Pulmonary artery endothelial cell (primary cell): ENCODE results near the gene HCCS. TPM values are rescaled to one million over a fixed set of nuclear protein-coding genes. Genes with fewer than 3 reads are reported as not detected.
"Not testable (repeated sequence)": the region's sequence is repeated elsewhere in the genome, so short reads cannot be mapped to it uniquely, and the experiment has no call there.

Source experiments
- DNase-seq: peaks from one replicate; pipeline ENCODE4 v3.0.0-alpha.2; 2011; ENCODE audit warnings: low read depth, low spot score
- total RNA-seq: library from RNA; depleted of rRNA; stranded (reverse); fragments of >200 nt; gene quantifications from 2 replicates; pipeline ENCODE4 v1.2.3, GENCODE V29; 2014

The HCCS gene
- total RNA-seq, 1 donor from 2014 or later, result 38.9 TPM

- DNase-seq, result not testable (repeated sequence)
Observed at GRCh38 chrX:11123087-11123486, 12.0 kb downstream of the HCCS start.

GRCh38 chrX:11124112-11124511 is 13.0 kb downstream of the HCCS start:
- DNase-seq, result no peak

- no peak for DNase-seq
Observed at GRCh38 chrX:11125060-11125459, 13.9 kb downstream of the HCCS start.

GRCh38 chrX:11129534-11130105 is 18.5 kb downstream of the HCCS start:
- DNase-seq, result no peak

- no peak for DNase-seq
Observed at GRCh38 chrX:11130136-11130535, 19.0 kb downstream of the HCCS start.

GRCh38 chrX:11131146-11131545 is 20.0 kb downstream of the HCCS start:
- DNase-seq, result no peak

- DNase-seq, result no peak
Observed at GRCh38 chrX:11135564-11136185, 24.5 kb downstream of the HCCS start.

GRCh38 chrX:11137543-11138139 is 26.5 kb downstream of the HCCS start:
- DNase-seq, result no peak

GRCh38 chrX:11138498-11139390 is 27.6 kb downstream of the HCCS start:
- DNase-seq, result no peak

GRCh38 chrX:11143931-11144678 is 33.0 kb downstream of the HCCS start:
- peak; percentile 39 for DNase-seq

GRCh38 chrX:11146411-11146810 is 35.3 kb downstream of the HCCS start:
- no peak for DNase-seq

GRCh38 chrX:11148401-11148800 is 37.3 kb downstream of the HCCS start:
- no peak for DNase-seq

- DNase-seq, result no peak
Observed at GRCh38 chrX:11151799-11152559, 40.8 kb downstream of the HCCS start.

- no peak for DNase-seq
Observed at GRCh38 chrX:11159149-11159548, 48.0 kb downstream of the HCCS start.

- no peak for DNase-seq
Observed at GRCh38 chrX:11164433-11164832, 53.3 kb downstream of the HCCS start.

- no peak for DNase-seq
Observed at GRCh38 chrX:11171956-11172355, 60.8 kb downstream of the HCCS start.

GRCh38 chrX:11172415-11172814 is 61.3 kb downstream of the HCCS start:
- DNase-seq, result no peak
